ENCODE measurements around the gene MED19.
"Not testable (repeated sequence)": the region's sequence is repeated elsewhere in the genome, so short reads cannot be mapped to it uniquely, and the experiment has no call there.

Gene MED19

GRCh38 chr11:57703341-57703740 lies 8.7 kb downstream of the MED19 start:
- no peak for DNase-seq

DNA sequence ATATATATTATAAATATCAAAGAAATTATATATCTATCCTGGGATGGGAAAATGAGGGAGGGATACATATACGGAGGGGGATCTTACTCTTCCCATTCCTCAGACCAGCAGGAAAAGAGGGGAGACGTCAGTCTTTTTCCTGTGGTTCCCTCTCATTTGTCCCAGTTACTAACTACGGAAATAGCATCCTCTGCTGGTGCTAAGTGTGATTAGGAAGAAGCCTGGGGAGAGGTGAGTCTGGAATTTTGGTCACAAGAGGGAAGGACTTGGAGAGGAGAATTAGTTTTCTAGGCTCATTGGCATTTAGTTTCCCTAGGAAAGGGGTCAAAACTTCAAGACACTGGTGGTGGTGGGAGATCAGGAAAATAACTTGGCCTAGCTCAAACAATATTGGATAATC lies 11.6 kb downstream of the MED19 start:
- DNase-seq = no peak

DNA sequence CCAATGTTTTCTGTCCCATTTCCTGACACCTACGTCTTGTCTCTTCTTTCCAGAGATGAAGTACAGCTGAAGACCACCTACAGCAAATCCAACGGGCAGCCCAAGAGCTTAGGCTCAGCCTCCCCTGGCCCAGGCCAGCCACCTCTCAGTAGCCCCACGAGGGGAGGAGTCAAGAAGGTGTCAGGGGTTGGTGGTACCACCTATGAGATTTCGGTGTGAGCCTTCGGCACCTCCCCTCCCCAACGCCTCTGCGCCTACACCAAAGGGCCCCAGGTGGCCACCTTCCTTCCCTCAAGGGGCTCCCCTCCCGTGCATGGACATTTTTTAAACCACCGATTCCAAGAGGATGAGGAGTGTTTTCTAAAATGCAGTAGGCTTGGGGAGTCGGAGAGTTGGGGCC lies 12.2 kb downstream of the MED19 start:
- no peak for DNase-seq

DNA sequence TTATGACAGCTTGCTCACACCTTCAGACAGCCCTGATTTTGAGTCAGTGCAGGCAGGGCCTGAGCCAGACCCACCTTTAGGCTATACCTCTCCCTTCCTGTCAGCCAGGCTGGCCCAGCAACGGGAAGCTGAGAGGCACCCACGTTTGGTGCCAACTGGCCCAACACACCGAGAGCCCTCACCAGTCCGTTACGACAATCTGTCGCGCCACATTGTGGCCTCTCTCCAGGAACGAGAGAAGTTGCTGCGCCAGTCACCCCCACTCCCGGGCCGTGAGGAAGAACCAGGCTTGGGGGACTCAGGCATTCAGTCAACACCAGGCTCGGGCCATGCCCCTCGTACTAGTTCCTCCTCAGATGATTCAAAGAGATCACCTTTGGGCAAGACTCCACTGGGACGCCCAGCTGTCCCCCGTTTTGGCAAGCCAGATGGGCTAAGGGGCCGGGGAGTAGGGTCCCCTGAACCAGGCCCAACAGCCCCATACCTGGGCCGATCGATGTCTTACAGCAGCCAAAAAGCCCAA lies 13.1 kb downstream of the MED19 start:
- no peak for DNase-seq

DNA sequence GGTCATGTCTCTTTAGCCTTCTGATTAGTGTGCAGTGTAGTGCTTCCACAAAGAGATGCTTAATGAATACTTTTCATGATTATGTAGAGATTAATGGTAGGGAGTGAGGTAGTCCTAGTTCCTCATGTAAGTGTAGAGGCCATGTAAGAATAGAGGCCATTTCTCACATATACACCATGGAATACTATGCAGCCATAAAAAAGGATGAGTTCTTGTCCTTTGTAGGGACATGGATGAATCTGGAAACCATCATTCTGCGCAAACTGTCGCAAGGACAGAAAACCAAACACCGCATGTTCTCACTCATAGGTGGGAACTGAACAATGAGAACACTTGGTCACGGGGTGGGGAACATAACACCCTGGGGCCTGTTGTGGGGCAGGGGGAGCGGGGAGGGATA lies 21.5 kb downstream of the MED19 start:
- not testable (repeated sequence) for DNase-seq

DNA sequence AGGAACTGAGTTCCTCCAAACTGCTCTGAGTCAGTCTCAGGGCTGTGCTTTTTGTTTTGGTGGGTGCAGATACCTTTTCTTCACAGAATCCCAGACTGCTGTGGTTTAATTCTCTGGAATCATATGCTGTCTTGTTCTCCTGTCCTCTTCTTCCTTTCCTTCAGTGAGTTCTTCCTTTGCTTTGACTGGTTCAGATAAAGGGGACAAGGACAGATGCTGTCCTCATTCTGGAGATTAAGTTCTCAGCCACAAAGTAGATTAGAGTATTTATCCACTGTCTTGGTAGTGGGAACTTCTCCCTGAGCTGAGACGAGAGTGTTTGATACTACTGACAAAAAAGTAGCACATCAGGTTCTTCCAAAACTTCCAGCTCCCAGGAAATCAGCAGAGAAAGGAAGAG lies 30.8 kb downstream of the MED19 start:
- DNase-seq = no peak

DNA sequence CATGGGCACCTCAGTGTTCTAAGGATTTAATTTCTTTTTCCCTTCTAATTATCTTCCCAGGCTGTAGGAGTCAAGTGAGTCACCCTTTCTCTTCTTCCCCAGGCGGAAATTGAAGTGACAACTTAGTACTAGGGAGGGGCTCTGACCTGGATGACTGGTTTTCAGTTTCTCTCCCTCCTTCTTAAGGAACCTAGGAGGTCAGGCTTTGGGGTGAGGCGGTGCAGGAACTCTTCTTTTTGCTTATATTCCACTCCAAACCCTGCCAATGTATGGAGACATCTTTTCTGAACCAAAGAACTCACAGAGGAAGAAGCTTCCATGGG lies 31.5 kb downstream of the MED19 start:
- no peak for DNase-seq

DNA sequence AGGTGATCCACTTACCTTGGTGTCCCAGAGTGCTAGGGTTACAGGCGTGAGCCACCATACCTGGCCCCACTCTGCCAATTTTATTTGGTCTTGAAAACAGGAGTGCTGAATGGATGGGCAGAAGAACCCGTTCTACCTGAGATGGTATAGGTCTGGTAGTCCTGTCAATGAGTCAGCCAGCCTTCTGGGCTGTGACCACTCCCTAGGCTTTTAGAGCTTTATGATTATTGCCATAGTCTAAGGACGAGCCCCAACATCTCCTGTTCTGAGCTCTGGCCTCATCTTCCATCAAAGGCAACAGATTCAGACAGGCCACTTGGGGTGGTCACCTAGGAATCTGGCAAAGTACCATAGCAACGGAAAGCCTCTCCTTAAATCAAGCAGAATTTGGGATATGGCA lies 32.6 kb downstream of the MED19 start:
- DNase-seq = no peak

GRCh38 chr11:57675176-57675941 lies 36.7 kb downstream of the MED19 start:
- no peak for DNase-seq

- DNase-seq = no peak
Observed at GRCh38 chr11:57674251-57674650, 37.8 kb downstream of the MED19 start.

DNA sequence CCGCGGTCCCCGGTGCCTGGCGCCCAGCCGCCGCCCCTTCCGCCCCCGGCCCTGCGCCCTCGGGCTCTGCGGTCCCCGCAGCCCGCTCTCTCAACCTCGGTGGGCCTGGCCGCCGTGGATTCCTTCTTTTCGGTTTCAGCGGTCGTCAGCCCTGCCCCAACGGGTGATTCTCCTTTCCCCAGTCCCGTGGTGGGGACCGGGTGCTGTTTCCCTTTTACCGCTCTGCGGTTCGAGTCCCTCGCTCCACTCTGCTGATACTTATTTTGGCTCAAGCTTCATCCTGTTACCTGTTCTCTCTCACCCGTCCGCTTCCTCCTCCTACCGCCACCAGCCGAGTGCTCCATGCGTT lies 43.6 kb downstream of the MED19 start:
- peak in 1 of 2 experiments; percentile 27 for DNase-seq

- DNase-seq = peak; percentile 96 to 98
Observed at GRCh38 chr11:57667736-57668433, 44.1 kb downstream of the MED19 start, which contains the start of gene ZDHHC5. ZDHHC5 (plus strand) TSS chr11:57668114; CDS start chr11:57673091, 4,977 bp downstream.

DNA sequence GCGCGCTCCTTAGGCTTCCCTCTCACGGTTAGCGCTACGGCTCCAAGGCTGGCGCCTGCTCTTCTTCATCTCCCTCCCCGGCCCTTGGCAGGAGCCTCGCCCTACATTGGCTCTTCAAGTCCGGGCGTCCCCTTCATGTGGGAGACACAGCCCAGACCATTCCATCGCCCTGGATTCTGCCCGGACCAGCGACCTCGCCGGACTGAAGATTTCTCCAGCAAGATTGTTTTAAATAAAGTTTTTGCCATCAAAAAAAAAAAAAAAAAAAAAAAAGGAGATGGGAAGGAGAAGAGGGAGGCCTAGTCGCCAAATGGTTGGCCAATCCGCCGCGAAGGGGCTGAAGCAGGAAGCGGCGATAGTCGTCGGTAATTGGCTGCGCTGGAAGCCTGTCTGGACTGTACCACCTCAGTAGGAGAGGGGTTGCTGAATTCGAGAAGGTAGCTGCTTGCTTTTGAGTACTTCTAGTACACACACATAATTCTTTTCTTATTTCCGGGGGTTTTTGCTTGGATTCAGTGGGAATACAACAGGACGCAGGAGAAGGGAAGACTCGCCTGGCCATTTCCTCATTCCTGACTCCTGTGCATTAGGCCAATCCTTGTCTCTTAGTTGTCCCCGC lies 44.8 kb downstream of the MED19 start:
- peak; percentile 96 to 98 for DNase-seq

DNA sequence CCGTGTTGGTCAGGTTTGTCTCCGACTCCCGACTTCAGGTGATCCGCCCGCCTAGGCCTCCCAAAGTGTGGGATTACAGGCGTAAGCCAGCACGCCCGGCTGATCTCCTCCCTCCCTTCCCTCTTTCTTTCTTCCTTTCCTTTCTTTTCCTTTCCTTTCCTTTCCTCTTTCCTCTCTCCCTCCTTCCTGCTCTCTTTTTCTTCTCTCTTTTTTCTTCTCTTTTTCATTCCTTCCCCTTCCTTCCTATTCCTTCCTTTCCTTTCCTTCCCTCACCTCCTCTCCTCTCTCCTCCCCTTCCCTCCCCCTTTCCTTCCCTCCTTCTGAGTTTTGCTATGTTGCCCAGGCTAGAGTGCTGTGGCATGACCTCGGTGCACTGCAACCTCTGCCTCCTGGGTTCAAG lies 48.0 kb downstream of the MED19 start:
- no peak for DNase-seq

- peak in 1 of 2 experiments; percentile 30 for DNase-seq
Observed at GRCh38 chr11:57662893-57663292, 49.1 kb downstream of the MED19 start.

- DNase-seq = no peak
Observed at GRCh38 chr11:57659669-57660068, 52.3 kb downstream of the MED19 start.

DNA sequence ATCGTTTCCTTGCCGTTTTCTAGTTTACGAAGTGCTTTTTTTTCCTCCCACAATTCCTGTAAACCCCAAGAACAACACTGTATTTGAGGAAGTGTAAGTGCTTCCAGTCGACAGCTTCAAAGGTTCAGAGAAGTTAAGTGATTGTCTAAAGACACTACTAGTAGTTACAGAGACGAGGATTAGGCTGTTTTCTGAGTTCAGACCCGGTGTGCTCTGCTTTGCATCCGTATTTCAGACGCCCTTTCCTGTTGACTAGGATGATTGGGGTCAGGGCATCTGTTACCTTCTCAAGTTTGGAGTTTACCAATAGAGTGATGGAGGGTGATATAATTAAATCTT lies 54.0 kb downstream of the MED19 start:
- no peak for DNase-seq

DNA sequence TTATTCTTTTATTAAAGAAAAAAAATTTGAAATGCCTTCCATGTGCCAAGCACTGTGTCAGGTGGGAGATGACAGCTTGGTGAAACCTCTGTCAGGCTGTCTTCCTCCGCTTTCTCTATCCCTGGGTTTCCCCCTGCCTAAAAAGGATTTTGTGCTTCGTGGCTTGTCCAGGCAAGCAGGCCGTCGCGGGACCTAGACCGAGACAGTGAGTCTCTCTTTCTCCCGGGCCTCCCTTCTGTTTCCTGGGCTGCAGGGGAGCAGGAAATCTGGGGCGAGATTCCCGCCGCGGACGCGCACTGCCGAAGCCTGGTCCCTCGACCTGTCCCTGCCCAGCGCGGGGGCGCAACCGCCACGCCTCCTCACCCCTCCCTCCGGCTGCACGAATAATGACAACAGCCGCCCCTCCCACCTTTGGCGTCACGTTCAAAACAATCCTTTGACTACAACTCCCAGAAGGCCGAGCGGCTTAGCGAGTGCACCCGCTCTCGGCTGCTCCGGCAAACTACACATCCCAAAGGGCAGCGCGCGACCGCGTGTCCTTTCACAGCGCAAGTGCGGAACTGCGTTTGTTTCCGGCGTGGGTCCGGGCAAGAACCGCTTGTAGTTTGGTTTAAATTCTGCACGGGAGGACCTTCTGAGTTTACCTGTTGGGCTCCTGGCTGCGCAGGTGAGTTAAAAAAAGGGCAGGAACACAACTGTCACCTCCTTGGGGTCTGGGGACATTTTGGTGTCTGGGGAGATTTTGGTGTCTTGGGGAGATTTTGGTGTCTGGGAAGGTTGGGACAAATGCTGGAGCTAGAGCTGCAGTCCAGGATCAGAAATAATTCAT lies 54.6 kb downstream of the MED19 start, which contains the start of gene CLP1:
CLP1 (plus strand) TSS at position 569 of the 829 bp plus-strand sequence. CDS start 1,715 bp downstream, outside the sequence.
- DNase-seq = peak; percentile 94 to 98

DNA sequence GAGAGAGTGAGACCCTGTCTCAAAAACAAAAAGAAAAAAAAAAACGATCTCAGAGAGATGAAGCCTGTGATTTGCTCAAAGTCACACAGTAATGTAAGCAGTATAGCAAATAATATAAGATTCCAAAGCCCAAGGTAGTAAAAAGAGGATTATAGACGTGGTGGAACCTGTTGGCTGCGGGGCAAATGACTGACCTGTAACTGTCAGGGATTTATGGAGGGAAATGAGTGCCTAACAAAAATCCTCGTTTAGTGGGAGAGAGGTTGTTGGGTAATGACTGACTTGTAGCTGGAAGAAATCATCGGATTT lies 55.2 kb downstream of the MED19 start:
- no peak for DNase-seq

Data from SW 1271 (cell line).